Esophagus muscularis mucosa (tissue), 4 donors: ENCODE measurements around the gene UBE3D. TPM values are rescaled to one million over a fixed set of nuclear protein-coding genes. Genes with fewer than 3 reads are reported as not detected.

Experiments
- DNase-seq: peaks from one replicate; pipeline ENCODE4 v3.0.0-alpha.2; 2017; ENCODE audit errors: extremely low spot score
- H3K27ac ChIP-seq, 4 donors: fragments of 200-600 bp; sonication (generic); replicated peaks in 1 of 4; 1 replicate in 3 of 4; 2 replicates in 1 of 4; pipeline ENCODE4 v1.5.1; 2016 to 2019; ENCODE audit warnings: mild to moderate bottlenecking in 1 of 4
- H3K27me3 ChIP-seq, 4 donors: fragments of 200-600 bp; sonication (generic); one replicate each; pipeline versions ENCODE4 v1.5.1 to v1.6.0; 2016 to 2019
- H3K36me3 ChIP-seq, 4 donors: fragments of 200-600 bp; sonication (generic); one replicate each; pipeline ENCODE4 v1.5.1; 2016 to 2019
- H3K4me1 ChIP-seq, 4 donors: fragments of 200-600 bp; sonication (generic); one replicate each; pipeline ENCODE4 v1.5.1; 2016 to 2019
- H3K4me3 ChIP-seq, 4 donors: fragments of 200-600 bp; sonication (generic); 1 replicate in 2 of 4; 2 replicates in 2 of 4; pipeline ENCODE4 v1.5.1; 2016 to 2019; ENCODE audit warnings: mild to moderate bottlenecking in 4 of 4, moderate library complexity in 1 of 4
- H3K9me3 ChIP-seq, 4 donors: fragments of 200-600 bp; sonication (generic); 1 replicate in 3 of 4; 2 replicates in 1 of 4; pipeline ENCODE4 v1.5.1; 2016 to 2019
- EP300 ChIP-seq: sonication (generic); formaldehyde crosslinking; IDR thresholded peaks from one replicate; pipeline ENCODE4 v1.6.1; 2017; ENCODE audit warnings: antibody characterized with exemption
- POLR2A ChIP-seq: fragments of 450-650 bp; IDR thresholded peaks from one replicate; pipeline ENCODE4 v1.6.1; 2017; ENCODE audit warnings: antibody characterized with exemption, moderate library complexity, mild to moderate bottlenecking, low read depth
- POLR2AphosphoS5 ChIP-seq, 2 donors: sonication (generic); formaldehyde crosslinking; IDR thresholded peaks; one replicate each; pipeline ENCODE4 v1.6.1; 2017; ENCODE audit warnings: antibody characterized with exemption in 2 of 2
- WGBS: methylation state at CpG from one replicate; pipeline ENCODE4 v1.1.5; 2018; 5-methylcytosine and 5-hydroxymethylcytosine counted together
- intact Hi-C: fragments of 100-400 bp; cut with DNase I; formaldehyde crosslinking; loops from one replicate; pipeline ENCODE4 v1.15.1; 2023
- total RNA-seq, 4 donors: library from RNA; depleted of rRNA; stranded (reverse); fragments of >200 nt; gene quantifications; one replicate each; pipeline versions ENCODE4 v1.1.0 to v1.2.1, GENCODE V29; 2016
- TF ChIP-seq, protein P1 (sequence below), 3 experiments: fragments of 200-600 bp in 2 of 3; fragments of 450-650 bp in 1 of 3; sonication (generic) in 2 of 3; IDR thresholded peaks; one replicate each; pipeline ENCODE4 v1.5.1; 2017 to 2019; ENCODE audit warnings: antibody characterized with exemption in 3 of 3, mild to moderate bottlenecking in 2 of 3, moderate library complexity in 1 of 3

The UBE3D gene
- total RNA-seq, 4 donors from 2014 or later = 5.3 to 10.0 (median 6.4) TPM

DNA sequence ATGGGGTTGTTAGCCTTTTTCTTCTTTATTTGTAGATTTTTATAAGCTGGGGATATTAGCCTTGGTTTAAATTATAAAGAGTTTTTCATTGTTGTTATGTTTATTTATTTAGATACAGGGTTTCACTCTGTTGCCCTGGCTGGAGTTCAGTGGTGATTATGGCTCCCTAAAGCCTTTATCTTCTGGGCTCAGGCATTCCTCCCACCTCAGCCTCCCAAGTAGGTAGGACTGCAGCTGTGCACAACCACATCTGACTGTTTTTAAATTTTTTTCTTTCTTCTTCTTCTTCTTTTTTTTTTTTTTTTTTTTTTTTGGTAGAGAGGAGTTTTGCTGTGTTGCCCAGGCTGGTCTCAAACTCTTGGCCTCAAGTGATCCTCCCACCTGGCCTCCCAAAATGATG, 80.9 kb downstream of the UBE3D start:
- Histone ChIP-seq H3K27ac (no peak overlapping the region), H3K9me3 (no peaks in the 10 kb centered on the region), H3K27me3 (no peaks in the 10 kb centered on the region), H3K36me3 (no peaks in the 10 kb centered on the region), H3K4me3 (no peak overlapping the region), H3K4me1 (peaks cover 0 to 10% (median 4%) of the 10 kb centered on the region in 4 donors)
- intact Hi-C loops = no loop called here
- no peak for DNase-seq
- TF ChIP-seq POLR2A = no peak
- no peak for TF ChIP-seq EP300
- TF ChIP-seq, protein P1, sequence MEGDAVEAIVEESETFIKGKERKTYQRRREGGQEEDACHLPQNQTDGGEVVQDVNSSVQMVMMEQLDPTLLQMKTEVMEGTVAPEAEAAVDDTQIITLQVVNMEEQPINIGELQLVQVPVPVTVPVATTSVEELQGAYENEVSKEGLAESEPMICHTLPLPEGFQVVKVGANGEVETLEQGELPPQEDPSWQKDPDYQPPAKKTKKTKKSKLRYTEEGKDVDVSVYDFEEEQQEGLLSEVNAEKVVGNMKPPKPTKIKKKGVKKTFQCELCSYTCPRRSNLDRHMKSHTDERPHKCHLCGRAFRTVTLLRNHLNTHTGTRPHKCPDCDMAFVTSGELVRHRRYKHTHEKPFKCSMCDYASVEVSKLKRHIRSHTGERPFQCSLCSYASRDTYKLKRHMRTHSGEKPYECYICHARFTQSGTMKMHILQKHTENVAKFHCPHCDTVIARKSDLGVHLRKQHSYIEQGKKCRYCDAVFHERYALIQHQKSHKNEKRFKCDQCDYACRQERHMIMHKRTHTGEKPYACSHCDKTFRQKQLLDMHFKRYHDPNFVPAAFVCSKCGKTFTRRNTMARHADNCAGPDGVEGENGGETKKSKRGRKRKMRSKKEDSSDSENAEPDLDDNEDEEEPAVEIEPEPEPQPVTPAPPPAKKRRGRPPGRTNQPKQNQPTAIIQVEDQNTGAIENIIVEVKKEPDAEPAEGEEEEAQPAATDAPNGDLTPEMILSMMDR (IDR thresholded peaks at IDR 0.05) = no peak
- TF ChIP-seq POLR2AphosphoS5 (IDR thresholded peaks at IDR 0.05) = no peak

DNA sequence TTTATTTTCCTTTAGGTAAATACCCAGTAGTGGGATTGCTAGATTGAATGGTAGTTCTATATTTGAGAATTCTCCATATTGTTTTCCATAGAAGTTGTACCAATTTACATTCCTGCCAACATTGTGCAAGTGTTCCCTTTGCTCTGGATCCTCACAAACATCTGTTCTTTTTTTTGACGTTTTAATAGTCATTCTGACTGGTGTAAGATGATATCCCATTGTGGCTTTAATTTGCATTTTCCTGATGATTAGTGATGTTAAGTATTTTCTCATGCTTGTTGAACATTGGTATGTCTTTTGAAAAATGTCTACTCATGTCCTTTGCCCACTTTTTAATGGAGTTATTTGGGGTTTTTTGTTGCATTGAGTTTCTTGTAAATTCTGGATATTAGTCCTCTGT, 85.6 kb downstream of the UBE3D start:
- no peak for TF ChIP-seq POLR2AphosphoS5 (IDR thresholded peaks at IDR 0.05)
- TF ChIP-seq, protein P1 (IDR thresholded peaks at IDR 0.05) = no peak
- no peak for TF ChIP-seq POLR2A
- TF ChIP-seq EP300 = no peak
- H3K36me3 ChIP-seq = no peaks in the 10 kb centered on the region
- intact Hi-C loops = no loop called here

DNA sequence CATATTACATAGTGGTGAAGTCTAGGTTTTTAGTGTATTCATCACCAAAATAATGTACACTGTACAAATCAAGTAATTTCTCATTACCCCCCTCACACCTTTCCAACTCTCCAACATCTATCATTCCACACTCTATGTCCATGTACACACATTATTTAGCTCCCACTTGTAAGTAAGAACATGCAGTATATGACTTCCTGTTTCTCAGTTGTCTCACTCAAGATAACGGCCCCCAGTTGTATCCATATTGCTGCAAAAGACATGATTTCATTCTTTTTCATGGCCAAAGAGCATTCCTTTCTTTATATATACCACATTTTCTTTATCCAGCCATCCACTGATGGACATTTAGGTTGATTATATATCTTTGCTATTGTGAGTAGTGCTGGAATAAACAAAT, 86.0 kb downstream of the UBE3D start:
- H3K36me3 ChIP-seq = no peaks in the 10 kb centered on the region
- TF ChIP-seq EP300 (no peak), POLR2AphosphoS5 (IDR thresholded peaks at IDR 0.05) (no peak), POLR2A (no peak)
- TF ChIP-seq, protein P1 (IDR thresholded peaks at IDR 0.05) = no peak
- H3K27ac ChIP-seq = no peak overlapping the region
- H3K9me3 ChIP-seq = no peaks in the 10 kb centered on the region
- WGBS = 89% methylated on average over 1 of the region's 1 CpG
- H3K4me1 ChIP-seq = no peaks in the 10 kb centered on the region
- no peaks in the 10 kb centered on the region for H3K27me3 ChIP-seq
- intact Hi-C loops = no loop called here
- no peak for DNase-seq
- H3K4me3 ChIP-seq = no peak overlapping the region

More for the DNA sequence above, 85.6 kb downstream of the UBE3D start:
- H3K9me3 ChIP-seq = no peaks in the 10 kb centered on the region
- no peaks in the 10 kb centered on the region for H3K27me3 ChIP-seq
- H3K27ac ChIP-seq = no peak overlapping the region
- DNase-seq = no peak
- WGBS = 81% methylated on average over 1 of the region's 1 CpG
- no peak overlapping the region for H3K4me3 ChIP-seq
- H3K4me1 ChIP-seq = no peaks in the 10 kb centered on the region

DNA sequence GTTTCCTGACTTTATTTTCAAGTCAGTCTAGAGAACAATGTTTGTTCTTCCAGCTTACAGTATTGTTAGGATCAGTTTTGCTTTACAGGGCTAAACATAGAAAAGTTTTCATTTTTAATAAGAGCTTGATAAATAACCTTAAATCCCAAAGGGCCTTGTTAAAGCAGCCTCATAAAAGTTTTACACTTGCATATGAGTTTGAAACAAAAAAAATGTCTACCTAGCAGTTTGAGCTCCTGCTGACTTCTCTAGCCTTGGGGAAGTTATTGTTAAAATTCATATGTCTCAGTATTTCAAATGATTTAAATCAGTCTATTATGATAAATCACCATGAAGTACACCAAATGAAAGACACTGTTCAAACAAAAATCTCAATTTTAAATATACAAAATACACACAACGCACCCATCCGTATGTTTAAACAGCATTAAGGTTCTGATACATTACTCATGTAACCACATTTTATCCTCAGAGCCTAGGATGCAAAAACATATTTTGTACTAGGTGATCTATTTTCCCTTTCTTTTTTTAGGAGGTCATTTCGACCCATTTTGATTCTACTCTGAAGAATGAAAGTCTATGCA, 87.2 kb downstream of the UBE3D start:
- no peaks in the 10 kb centered on the region for H3K4me1 ChIP-seq
- intact Hi-C loops = no loop called here
- TF ChIP-seq POLR2A = no peak
- TF ChIP-seq EP300 = no peak
- TF ChIP-seq, protein P1 (IDR thresholded peaks at IDR 0.05) = no peak
- TF ChIP-seq POLR2AphosphoS5 (IDR thresholded peaks at IDR 0.05) = no peak

DNA sequence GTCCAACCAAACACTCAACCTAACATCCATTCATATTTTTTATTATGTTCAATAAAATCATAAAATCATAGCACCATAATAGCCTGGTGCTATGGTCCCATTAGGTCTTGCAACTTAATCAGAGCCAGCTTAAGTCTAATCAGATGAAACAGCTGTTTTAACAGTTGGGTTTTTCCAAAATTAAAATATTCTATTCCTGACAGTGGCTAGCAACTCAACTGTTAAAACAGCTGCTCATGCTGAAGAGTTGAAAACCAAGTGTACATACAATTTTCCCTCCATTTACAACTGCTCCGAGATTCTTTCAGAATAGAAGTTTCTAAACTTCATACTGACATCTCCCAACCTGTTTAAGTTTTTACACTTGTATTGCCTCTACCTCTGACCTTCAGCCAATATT, 89.5 kb downstream of the UBE3D start:
- no peaks in the 10 kb centered on the region for H3K9me3 ChIP-seq
- no peak overlapping the region for H3K27ac ChIP-seq
- no peak for DNase-seq
- no peaks in the 10 kb centered on the region for H3K4me1 ChIP-seq
- WGBS = 88% methylated on average over 1 of the region's 1 CpG
- TF ChIP-seq EP300 = no peak
- TF ChIP-seq, protein P1 (IDR thresholded peaks at IDR 0.05) = no peak
- TF ChIP-seq POLR2A = no peak
- TF ChIP-seq POLR2AphosphoS5 (IDR thresholded peaks at IDR 0.05) = no peak
- intact Hi-C loops = no loop called here
- H3K27me3 ChIP-seq = no peaks in the 10 kb centered on the region
- H3K36me3 ChIP-seq = no peaks in the 10 kb centered on the region
- H3K4me3 ChIP-seq = no peak overlapping the region

More for the DNA sequence above, 87.2 kb downstream of the UBE3D start:
- Histone ChIP-seq H3K9me3 (no peaks in the 10 kb centered on the region), H3K27ac (no peak overlapping the region), H3K4me3 (no peak overlapping the region), H3K36me3 (no peaks in the 10 kb centered on the region), H3K27me3 (no peaks in the 10 kb centered on the region)
- WGBS = 75% methylated on average over 3 of the region's 3 CpGs
- DNase-seq = no peak
